Epithelial cell of umbilical artery (primary cell): ENCODE results near the gene MAGEB2. TPM values are rescaled to one million over a fixed set of nuclear protein-coding genes. Genes with fewer than 3 reads are reported as not detected.

Experiments used
- total RNA-seq: library from RNA; depleted of rRNA; stranded (reverse); fragments of >200 nt; gene quantifications from 2 replicates; pipeline ENCODE4 v1.2.3, GENCODE V29; 2014

Gene MAGEB2
- total RNA-seq, result not detected in 2 replicates

GRCh38 chrX:30215357-30215843 lies at the start of gene MAGEB2:
Gene MAGEB2, plus strand, starts transcription at chrX:30215563. Its CDS starts 3,018 bp downstream, at chrX:30218581.

GRCh38 chrX:30230395-30230794 lies 15.0 kb downstream of the MAGEB2 start, which contains the start of gene MAGEB3:
Gene MAGEB3, plus strand, starts transcription at chrX:30230657. Its CDS starts 5,268 bp downstream, at chrX:30235925.

GRCh38 chrX:30241724-30242415 lies 26.5 kb downstream of the MAGEB2 start, which contains the start of gene MAGEB4:
Gene MAGEB4, plus strand, starts transcription at chrX:30242000. Its CDS starts 136 bp downstream, at chrX:30242136.

GRCh38 chrX:30246769-30247489 lies 31.6 kb downstream of the MAGEB2 start, which contains the start of gene MAGEB1:
Gene MAGEB1, plus strand, starts transcription at chrX:30247146. Its CDS starts 3,348 bp downstream, at chrX:30250494.

Other genes with a start within 250 kb of the MAGEB2 start
- gene MAGEB3, start 15.1 kb downstream of the MAGEB2 start, total RNA-seq, result not detected in 2 replicates
- not detected in 2 replicates for gene MAGEB4, start 26.4 kb downstream of the MAGEB2 start, total RNA-seq
- gene MAGEB1, start 31.6 kb downstream of the MAGEB2 start, total RNA-seq, result not detected in 2 replicates
- under 0.01 TPM in 1 of 2 replicates, not detected in the other for gene NR0B1, start 93.8 kb downstream of the MAGEB2 start, total RNA-seq